ENCODE measurements around the gene GPR137. TPM values are rescaled to one million over a fixed set of nuclear protein-coding genes. Genes with fewer than 3 reads are reported as not detected.
A peak's percentile ranks its signal among the peaks of the same experiment; 100 is the strongest.
"Not testable (repeated sequence)": the region's sequence is repeated elsewhere in the genome, so short reads cannot be mapped to it uniquely, and the experiment has no call there.

GPR137 gene
- total and polyA plus RNA-seq, 8 donors: 2.9 to 58.8 (median 20.0) TPM

DNA sequence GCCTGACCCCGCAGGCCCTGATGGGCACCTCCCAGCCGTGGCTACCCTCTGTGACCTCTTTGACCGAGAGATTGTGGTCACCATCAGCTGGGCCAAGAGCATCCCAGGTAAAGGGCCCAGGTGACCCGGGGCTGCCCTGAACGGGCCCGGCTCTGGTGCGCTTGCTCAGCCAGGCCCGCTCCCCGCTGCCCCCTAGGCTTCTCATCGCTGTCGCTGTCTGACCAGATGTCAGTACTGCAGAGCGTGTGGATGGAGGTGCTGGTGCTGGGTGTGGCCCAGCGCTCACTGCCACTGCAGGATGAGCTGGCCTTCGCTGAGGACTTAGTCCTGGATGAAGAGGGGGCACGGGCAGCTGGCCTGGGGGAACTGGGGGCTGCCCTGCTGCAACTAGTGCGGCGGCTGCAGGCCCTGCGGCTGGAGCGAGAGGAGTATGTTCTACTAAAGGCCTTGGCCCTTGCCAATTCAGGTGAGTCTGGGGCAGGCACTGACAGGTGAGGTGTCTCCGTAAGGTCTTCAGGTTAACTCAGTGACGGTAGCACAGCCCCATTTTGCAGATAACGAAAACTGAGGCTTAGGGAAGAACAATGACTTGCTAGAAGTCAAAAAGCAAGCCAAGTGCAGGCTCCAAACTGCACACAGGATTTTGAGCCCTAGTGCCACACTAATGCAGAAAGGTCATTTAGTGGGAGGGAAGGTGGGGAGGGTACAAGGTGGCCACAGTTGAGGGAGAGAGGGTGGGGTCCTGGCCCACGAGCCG lies 29.3 kb downstream of the GPR137 start:
- H3K4me3 ChIP-seq: no peak overlapping the region
- H3K9me3 ChIP-seq: no peaks in the 10 kb centered on the region
- WGBS, 5 donors: 80 to 85% (median 84%) methylated on average over 14 to 24 of the region's 24 CpGs
- H3K4me1 ChIP-seq: peaks cover 20 to 62% (median 44%) of the 10 kb centered on the region in 4 donors
- intact Hi-C loops (cut with DNase I; ENCODE audit: low total_unique reads): no loop called here
- no peaks in the 10 kb centered on the region for H3K27me3 ChIP-seq
- peak overlapping the region in 3 of 5 donors; percentile 65 to 80 (median 72) for H3K27ac ChIP-seq
- TF ChIP-seq CTCF (IDR thresholded peaks at IDR 0.05) (no peak), POLR2AphosphoS5 (IDR thresholded peaks at IDR 0.05) (no peak), EP300 (IDR thresholded peaks at IDR 0.05) (no peak), POLR2A (IDR thresholded peaks at IDR 0.05) (no peak)
- H3K36me3 ChIP-seq: peaks cover 23 to 42% (median 35%) of the 10 kb centered on the region in 4 donors
- DNase-seq: no peak

GRCh38 chr11:64315667-64316526 lies 30.2 kb downstream of the GPR137 start:
- H3K27me3 ChIP-seq; intact Hi-C loops (cut with DNase I; ENCODE audit: low total_unique reads); H3K9me3 ChIP-seq; DNase-seq: not testable (repeated sequence)
- WGBS, 5 donors: 67 to 78% (median 76%) methylated on average over 16 to 25 of the region's 25 CpGs
- peaks cover 23 to 45% (median 40%) of the 10 kb centered on the region in 4 donors for H3K36me3 ChIP-seq
- H3K4me3 ChIP-seq: peak overlapping the region in 2 of 4 donors; percentile 69 to 81
- H3K27ac ChIP-seq: peak overlapping the region; percentile 10 to 99 (median 95)
- peaks cover 20 to 66% (median 51%) of the 10 kb centered on the region in 4 donors for H3K4me1 ChIP-seq

DNA sequence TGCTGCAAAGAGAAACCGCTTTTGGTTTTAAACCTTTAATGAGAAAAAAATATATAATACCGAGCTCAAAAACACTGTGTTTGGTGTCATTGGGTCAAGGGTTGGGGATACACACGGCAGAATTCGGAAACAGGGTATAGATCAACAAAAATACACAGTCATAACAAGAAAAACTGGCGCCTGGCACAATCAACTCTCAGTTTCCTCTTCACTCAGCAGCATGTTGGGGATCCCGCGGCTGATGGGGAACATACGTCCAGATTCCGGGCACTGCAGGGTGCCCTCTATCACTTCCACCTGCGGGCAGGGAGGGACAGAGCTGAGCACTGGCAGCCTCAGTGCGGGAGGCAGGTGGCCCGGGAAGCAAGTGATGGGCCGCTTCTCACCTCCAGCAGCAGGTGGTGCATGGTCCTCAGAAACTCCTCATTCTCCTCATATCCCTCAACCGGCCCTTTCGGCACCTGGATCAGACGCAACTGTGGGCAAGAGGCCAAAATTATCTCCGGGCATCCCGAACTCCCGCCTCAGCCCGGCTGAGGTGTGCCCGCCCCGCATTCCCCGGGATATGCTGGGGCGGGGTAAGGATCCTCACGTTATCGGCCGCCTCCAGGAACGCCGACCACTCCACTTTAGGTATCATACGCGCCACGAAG lies 31.1 kb downstream of the GPR137 start:
- TF ChIP-seq POLR2AphosphoS5 (IDR thresholded peaks at IDR 0.05) (no peak), CTCF (IDR thresholded peaks at IDR 0.05) (peak in 2 of 7 experiments; percentile 7 to 11)
- DNase-seq: peak; percentile 53 to 74
- Histone ChIP-seq H3K4me3 (peak overlapping the region; percentile 69 to 81 (median 76)), H3K27me3 (no peaks in the 10 kb centered on the region), H3K27ac (peak overlapping the region; percentile 94 to 99 (median 97)), H3K9me3 (no peaks in the 10 kb centered on the region), H3K4me1 (peaks cover 20 to 73% (median 55%) of the 10 kb centered on the region in 4 donors), H3K36me3 (peaks cover 28 to 54% (median 48%) of the 10 kb centered on the region in 4 donors)
- WGBS, 5 donors: 3 to 7% (median 3%) methylated on average over 15 to 32 of the region's 32 CpGs
- intact Hi-C loops (cut with DNase I; ENCODE audit: low total_unique reads): no loop called here

GRCh38 chr11:64317325-64317960 lies 31.8 kb downstream of the GPR137 start, which contains the start of gene TRMT112:
TSS of gene TRMT112 (minus strand) at chr11:64317559. CDS start at chr11:64317526, 33 bp downstream.
- intact Hi-C loops (cut with DNase I; ENCODE audit: low total_unique reads): no loop called here
- WGBS, 5 donors: 0% methylated on average over 19 to 43 of the region's 43 CpGs
- Histone ChIP-seq H3K27ac (peak within 1 kb of the TSS; percentile 94 to 99 (median 97)), H3K27me3 (no peaks in the 10 kb centered on the region), H3K9me3 (no peaks in the 10 kb centered on the region), H3K36me3 (peaks cover 31 to 58% (median 51%) of the 10 kb centered on the region in 4 donors), H3K4me1 (peaks cover 25 to 76% (median 60%) of the 10 kb centered on the region in 4 donors), H3K4me3 (peak within 1 kb of the TSS; percentile 69 to 81 (median 76))
- peak; percentile 98 to 99 for DNase-seq
- TF ChIP-seq POLR2A (IDR thresholded peaks at IDR 0.05): peak in 1 of 4 donors; percentile 43
- peak; percentile 90 to 97 (median 94) for TF ChIP-seq POLR2AphosphoS5 (IDR thresholded peaks at IDR 0.05)
- peak; percentile 19 for TF ChIP-seq EP300 (IDR thresholded peaks at IDR 0.05)
- no peak for TF ChIP-seq CTCF (IDR thresholded peaks at IDR 0.05)

Data from stomach (tissue), 9 donors.